Tibial nerve (tissue), 4 donors: ENCODE data around the gene UBE2E1.

Experiments
- CTCF ChIP-seq, 5 experiments: fragments of 200-600 bp in 3 of 5; fragments of 450-650 bp in 2 of 5; sonication (generic) in 3 of 5; IDR thresholded peaks; one replicate each; pipeline ENCODE4 v1.5.1; 2016 to 2019; ENCODE audit warnings: antibody characterized with exemption in 5 of 5, mild to moderate bottlenecking in 3 of 5, moderate library complexity in 2 of 5
- EP300 ChIP-seq, 2 donors: sonication (generic); formaldehyde crosslinking; IDR thresholded peaks; one replicate each; pipeline ENCODE4 v1.6.1; 2017; ENCODE audit warnings: antibody characterized with exemption in 2 of 2, mild to moderate bottlenecking in 1 of 2
- POLR2A ChIP-seq, 2 donors: fragments of 450-650 bp; IDR thresholded peaks; one replicate each; pipeline ENCODE4 v1.6.1; 2017; ENCODE audit warnings: antibody characterized with exemption in 2 of 2, mild to moderate bottlenecking in 2 of 2, moderate library complexity in 2 of 2

GRCh38 chr3:23874359-23875112, 68.8 kb downstream of the UBE2E1 start:
- TF ChIP-seq CTCF (IDR thresholded peaks at IDR 0.05) (no peak), POLR2A (IDR thresholded peaks at IDR 0.05) (no peak), EP300 (IDR thresholded peaks at IDR 0.05) (no peak)
